Activated CD8-positive, alpha-beta T cell treated with anti-CD3 and anti-CD28 coated beads for 36 hours (primary cell): ENCODE data around the gene KCNMA1. TPM values are rescaled to one million over a fixed set of nuclear protein-coding genes. Genes with fewer than 3 reads are reported as not detected.

Experiments
- ATAC-seq: fragments of 200-7000 bp; cut with Tn5 transposase; one replicate; pipeline ENCODE4 v1.10.0; 2021; ENCODE audit warnings: mild to moderate bottlenecking, moderate library complexity
- CTCF ChIA-PET: fragments of 350-600 bp; sonication (Branson Sonifier 250); formaldehyde crosslinking; loops from one replicate; lab custom pipeline; 2021; ENCODE audit warnings: antibody characterized with exemption; lab: Charles Lee
- POLR2A ChIA-PET: fragments of 350-600 bp; sonication (Branson Sonifier 250); formaldehyde crosslinking; loops from one replicate; lab custom pipeline; 2021; ENCODE audit warnings: antibody characterized with exemption; lab: Charles Lee
- DNase-seq: peaks from one replicate; pipeline ENCODE4 v3.0.0-alpha.2; 2020
- H3K27ac Mint-ChIP-seq: one replicate; pipeline ENCODE4 v1.8.0; 2021; ENCODE audit warnings: mild to moderate bottlenecking, mixed read lengths
- H3K27me3 Mint-ChIP-seq: one replicate; pipeline ENCODE4 v1.8.0; 2021; ENCODE audit warnings: mixed read lengths
- H3K36me3 Mint-ChIP-seq: one replicate; pipeline ENCODE4 v1.8.0; 2021; ENCODE audit warnings: low read depth, mixed read lengths
- H3K4me1 Mint-ChIP-seq: one replicate; pipeline ENCODE4 v1.8.0; 2021; ENCODE audit warnings: low read depth, mixed read lengths
- H3K4me3 Mint-ChIP-seq: one replicate; pipeline ENCODE4 v1.8.0; 2021; ENCODE audit warnings: mild to moderate bottlenecking, moderate library complexity, mixed read lengths
- H3K9me3 Mint-ChIP-seq: one replicate; pipeline ENCODE4 v1.8.0; 2021; ENCODE audit warnings: mixed read lengths
- intact Hi-C: fragments of 100-400 bp; cut with micrococcal nuclease; formaldehyde crosslinking; loops from one replicate; pipeline ENCODE4 v1.10.0; 2022
- total RNA-seq, 2 experiments: library from RNA; stranded (reverse); gene quantifications; one replicate each; pipeline ENCODE4 v1.2.3, GENCODE V29; 2021
- TF ChIP-seq, protein P1 (sequence below): fragments of 200-600 bp; IDR thresholded peaks from one replicate; pipeline ENCODE4 v1.8.0; 2022; ENCODE audit warnings: antibody characterized with exemption, mild to moderate bottlenecking

KCNMA1 gene
- total RNA-seq, 2 experiments from 2014 or later, result 0.18 TPM; not detected in 1

DNA sequence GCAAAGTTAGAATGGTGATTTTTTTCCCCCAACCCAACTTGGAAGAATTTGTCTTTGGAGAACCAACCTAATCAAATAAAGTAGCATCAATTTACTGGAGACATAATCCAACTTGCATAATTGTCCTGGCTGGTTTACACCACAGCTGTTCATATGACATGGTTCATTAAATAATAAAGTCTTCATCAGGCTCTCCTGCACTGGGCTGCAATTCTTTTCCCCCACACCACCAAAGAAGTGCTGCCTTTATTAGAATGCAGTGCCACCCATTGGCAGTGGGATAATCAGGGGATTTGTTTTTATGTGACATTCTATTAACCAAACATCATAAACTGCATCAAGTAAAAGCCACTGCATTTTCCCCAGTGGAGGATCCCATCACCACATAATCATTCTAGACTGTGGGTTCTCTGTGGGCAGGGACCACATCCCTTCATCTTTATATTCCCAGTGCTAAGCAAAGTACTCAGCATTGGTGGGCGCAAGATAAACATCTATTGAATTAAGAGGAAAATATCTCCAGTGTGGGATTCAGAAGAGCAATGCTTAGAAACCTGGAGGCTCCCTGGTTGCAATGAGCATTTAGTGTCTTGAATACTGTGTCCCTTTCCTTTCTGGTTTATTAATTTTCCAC is 322.0 kb downstream of the KCNMA1 start:
- CTCF ChIA-PET, result interaction anchor here (1.9 kb wide), 1 partner anchor 141 kb away, joined by 5 read pairs; no protein-coding TSS in a partner anchor
- no peaks in the 10 kb centered on the region for H3K9me3 Mint-ChIP-seq
- DNase-seq (no peak), ATAC-seq (no peak)
- H3K27ac Mint-ChIP-seq, result no peak overlapping the region
- H3K27me3 Mint-ChIP-seq, result no peaks in the 10 kb centered on the region
- POLR2A ChIA-PET, result no interaction called here
- no peaks in the 10 kb centered on the region for H3K4me1 Mint-ChIP-seq
- TF ChIP-seq, protein P1, sequence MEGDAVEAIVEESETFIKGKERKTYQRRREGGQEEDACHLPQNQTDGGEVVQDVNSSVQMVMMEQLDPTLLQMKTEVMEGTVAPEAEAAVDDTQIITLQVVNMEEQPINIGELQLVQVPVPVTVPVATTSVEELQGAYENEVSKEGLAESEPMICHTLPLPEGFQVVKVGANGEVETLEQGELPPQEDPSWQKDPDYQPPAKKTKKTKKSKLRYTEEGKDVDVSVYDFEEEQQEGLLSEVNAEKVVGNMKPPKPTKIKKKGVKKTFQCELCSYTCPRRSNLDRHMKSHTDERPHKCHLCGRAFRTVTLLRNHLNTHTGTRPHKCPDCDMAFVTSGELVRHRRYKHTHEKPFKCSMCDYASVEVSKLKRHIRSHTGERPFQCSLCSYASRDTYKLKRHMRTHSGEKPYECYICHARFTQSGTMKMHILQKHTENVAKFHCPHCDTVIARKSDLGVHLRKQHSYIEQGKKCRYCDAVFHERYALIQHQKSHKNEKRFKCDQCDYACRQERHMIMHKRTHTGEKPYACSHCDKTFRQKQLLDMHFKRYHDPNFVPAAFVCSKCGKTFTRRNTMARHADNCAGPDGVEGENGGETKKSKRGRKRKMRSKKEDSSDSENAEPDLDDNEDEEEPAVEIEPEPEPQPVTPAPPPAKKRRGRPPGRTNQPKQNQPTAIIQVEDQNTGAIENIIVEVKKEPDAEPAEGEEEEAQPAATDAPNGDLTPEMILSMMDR, result no peak
- intact Hi-C loops, result no loop called here
- no peak overlapping the region for H3K4me3 Mint-ChIP-seq
- no peaks in the 10 kb centered on the region for H3K36me3 Mint-ChIP-seq

DNA sequence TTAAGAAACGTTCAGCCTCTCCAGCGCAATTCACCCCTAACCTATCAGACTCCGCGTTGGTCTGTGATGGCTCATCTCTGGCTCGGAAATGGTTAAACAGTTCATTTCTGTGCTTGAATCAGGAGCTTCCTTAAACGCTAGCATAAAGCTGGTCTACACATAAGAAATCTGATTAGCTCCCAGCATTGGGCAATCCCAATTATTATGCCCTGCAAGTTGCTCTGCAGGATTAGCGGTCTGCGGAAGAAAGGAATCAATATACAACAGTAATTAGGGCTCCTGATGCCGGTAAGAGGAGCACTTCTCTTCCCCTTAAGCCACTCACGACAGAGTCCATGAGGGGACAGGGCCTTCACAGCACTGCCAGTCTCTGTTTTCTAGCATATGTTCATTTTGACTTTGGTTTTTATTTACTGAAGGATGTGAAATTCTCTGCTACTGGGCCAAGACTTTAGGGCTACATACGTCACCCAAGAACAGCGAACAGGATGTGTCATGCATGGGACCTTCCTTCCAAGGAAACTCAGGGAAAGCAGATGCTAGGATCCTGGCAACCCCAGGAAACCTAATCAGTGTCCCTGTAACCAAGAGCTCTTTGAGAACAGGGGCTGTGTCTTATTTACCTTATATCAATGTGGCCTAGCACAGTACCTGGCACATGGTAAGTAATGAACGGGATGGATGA is 324.4 kb downstream of the KCNMA1 start:
- Mint-ChIP-seq H3K27ac (no peak overlapping the region), H3K27me3 (no peaks in the 10 kb centered on the region), H3K9me3 (no peaks in the 10 kb centered on the region), H3K4me1 (no peaks in the 10 kb centered on the region), H3K4me3 (no peak overlapping the region), H3K36me3 (no peaks in the 10 kb centered on the region)
- intact Hi-C loops, result no loop called here
- CTCF ChIA-PET, result no interaction called here
- POLR2A ChIA-PET, result no interaction called here
- TF ChIP-seq, protein P1, result no peak
- no peak for ATAC-seq
- no peak for DNase-seq

DNA sequence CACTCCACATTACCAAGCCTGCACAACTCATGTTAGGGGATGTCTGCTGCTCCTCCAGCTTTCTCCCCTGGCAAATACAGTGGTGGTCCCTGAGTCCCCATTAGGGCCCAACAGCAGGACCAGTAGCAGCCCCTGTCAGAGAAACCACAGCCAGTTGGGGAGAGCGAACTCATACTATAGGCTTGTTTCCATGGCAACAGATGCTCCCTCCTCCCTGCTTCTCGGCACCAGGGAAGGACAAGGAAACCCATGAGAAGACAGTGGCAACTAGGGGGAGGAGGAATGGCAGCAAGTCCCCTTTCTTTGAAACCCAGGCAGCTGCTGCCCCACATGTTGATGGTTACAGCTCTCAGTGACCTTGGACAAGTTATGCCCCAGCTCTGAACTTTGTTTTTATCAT is 326.4 kb downstream of the KCNMA1 start:
- TF ChIP-seq, protein P1, result no peak
- no peak for DNase-seq
- ChIA-PET POLR2A (no interaction called here), CTCF (interaction anchor here (1.2 kb wide), 1 partner anchor 147 kb away, joined by 3 read pairs; no protein-coding TSS in a partner anchor)
- no peak for ATAC-seq
- Mint-ChIP-seq H3K4me1 (no peaks in the 10 kb centered on the region), H3K36me3 (no peaks in the 10 kb centered on the region), H3K4me3 (no peak overlapping the region), H3K27me3 (no peaks in the 10 kb centered on the region), H3K9me3 (no peaks in the 10 kb centered on the region), H3K27ac (no peak overlapping the region)
- intact Hi-C loops, result no loop called here

DNA sequence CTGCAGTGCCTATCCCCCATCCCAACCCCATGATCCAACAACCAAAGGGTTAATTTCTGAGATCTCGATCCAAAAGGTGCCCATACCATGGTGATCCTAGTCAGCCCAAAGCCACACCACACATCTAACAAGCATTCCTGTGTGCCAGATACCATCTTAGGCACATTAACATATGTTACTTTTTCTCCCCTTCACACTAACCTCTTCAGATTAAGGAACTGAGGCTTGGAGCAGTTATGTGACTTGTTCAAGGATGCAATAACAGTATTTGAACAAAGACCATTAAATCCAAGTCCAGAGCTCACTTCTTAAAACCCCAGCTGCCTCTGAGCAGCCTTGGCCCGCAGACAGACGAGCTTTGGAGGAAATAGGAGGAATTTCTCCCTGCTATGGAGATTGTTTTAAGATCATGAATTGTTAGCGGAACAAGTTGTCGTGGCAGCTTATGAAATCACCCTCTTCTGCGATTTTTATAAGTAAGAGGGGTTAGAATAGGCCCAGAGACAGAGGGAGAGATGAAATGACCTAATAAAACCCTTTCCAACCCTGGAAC is 327.2 kb downstream of the KCNMA1 start:
- ATAC-seq (no peak), DNase-seq (no peak)
- Mint-ChIP-seq H3K9me3 (no peaks in the 10 kb centered on the region), H3K27ac (no peak overlapping the region), H3K4me1 (no peaks in the 10 kb centered on the region), H3K27me3 (no peaks in the 10 kb centered on the region), H3K4me3 (no peak overlapping the region), H3K36me3 (no peaks in the 10 kb centered on the region)
- TF ChIP-seq, protein P1, result no peak
- intact Hi-C loops, result no loop called here
- ChIA-PET POLR2A (no interaction called here), CTCF (interaction anchor here (0.8 to 1.2 kb wide), 3 partner anchors 9 to 148 kb away, joined by 3 read pairs; no protein-coding TSS in a partner anchor)

DNA sequence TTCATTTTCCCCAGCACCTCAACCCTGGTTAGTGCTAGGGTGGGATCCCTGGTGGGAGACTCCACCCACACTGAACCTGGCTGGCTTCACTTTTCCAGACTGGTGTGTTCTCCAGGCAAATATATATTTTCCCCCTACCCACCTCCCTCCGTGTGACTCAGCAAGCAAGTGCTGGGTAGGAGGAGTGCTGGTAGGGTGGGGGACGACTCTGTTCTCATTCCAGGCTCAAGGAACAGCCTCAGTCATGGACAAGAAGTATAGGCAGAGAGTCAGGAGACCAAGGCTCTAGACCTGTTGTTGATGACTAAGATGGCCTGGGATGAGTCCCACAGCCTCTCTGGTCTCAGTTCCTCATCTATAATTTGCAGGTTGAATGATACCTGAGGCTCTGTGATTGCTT is 328.1 kb downstream of the KCNMA1 start:
- no peak for DNase-seq
- intact Hi-C loops, result no loop called here
- Mint-ChIP-seq H3K36me3 (no peaks in the 10 kb centered on the region), H3K27ac (no peak overlapping the region), H3K27me3 (no peaks in the 10 kb centered on the region), H3K4me3 (no peak overlapping the region), H3K4me1 (no peaks in the 10 kb centered on the region), H3K9me3 (no peaks in the 10 kb centered on the region)
- ATAC-seq, result no peak
- ChIA-PET POLR2A (no interaction called here), CTCF (interaction anchor here (0.8 kb wide), 1 partner anchor 8 kb away, joined by 3 read pairs; no protein-coding TSS in a partner anchor)
- TF ChIP-seq, protein P1, result no peak
